ENCODE results near the gene RAB26.
A peak's percentile ranks its signal among the peaks of the same experiment; 100 is the strongest.

Gene RAB26

DNA sequence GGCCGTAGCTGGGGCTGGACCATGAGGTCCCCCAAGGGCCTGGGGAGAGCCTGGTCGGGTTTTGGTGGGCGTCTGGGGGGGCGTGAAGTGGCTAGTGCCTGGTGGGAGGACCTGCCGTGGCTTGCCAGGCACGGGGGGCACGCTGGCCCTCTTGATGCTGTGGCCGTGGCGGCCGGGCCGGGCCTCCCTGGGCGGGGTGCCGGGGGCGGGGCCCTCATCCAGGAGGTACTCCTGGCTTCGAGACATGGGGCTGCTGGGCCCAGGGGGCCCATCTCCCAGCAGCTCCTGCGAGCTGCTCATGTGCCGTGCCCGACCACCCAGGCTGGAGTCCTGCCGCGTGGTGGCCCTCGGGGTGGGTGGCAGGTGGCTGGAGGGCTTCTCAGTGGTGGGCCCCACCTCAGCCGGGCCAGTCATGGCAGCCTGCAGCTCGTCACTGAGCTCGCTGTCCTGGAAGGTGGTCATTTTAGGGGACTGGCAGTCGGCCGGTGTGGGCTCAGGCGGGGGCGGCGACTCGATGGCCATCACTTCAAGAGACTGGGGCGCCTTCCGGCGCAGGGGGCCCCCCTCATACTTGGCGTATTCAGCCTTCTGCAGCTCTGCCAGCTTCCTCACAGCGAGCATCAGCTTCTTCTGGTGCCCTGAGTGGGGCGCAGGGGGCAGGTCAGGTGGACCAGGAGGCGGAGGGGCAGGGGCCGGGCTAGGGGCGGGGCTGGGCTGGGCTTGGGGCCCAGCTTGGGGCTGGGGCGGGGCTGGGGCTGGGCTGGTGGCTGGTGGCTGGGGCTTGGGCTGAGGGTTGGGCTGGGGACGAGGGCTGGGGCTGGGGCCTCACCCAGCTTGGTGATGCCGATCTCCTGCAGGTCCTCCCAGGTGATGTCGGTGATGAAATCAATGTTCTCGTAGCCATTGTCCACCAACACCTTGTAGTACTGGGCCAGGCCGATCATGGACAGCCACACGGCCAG lies 32.8 kb downstream of the RAB26 start:
- DNase-seq: no peak

GRCh38 chr16:2181952-2182351 lies 33.5 kb downstream of the RAB26 start:
- DNase-seq: no peak

- no peak for DNase-seq
These were observed 35.2 kb downstream of the RAB26 start for GRCh38 chr16:2183671-2184070.

GRCh38 chr16:2184346-2184745 lies 35.9 kb downstream of the RAB26 start:
- no peak for DNase-seq

DNA sequence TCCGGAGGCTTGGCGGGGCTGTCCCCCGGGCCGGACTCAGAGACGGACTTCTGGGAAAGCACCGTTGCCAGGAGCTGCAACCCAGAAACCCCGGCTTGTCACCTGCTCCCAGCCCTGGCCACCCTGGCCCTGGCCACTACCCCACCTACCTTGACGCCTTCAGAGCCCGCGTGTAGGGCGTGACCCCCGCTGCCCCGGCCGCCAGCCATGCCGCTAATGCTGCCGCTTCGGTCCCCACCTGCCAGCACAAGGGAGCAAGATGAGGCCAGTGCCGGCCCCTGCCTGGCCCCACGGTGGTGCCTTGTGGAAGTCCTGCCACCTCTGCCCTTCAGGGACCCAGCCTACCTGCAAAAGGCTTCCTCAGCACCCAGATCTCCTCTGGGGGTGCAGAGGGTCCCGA lies 36.5 kb downstream of the RAB26 start:
- DNase-seq: no peak

DNA sequence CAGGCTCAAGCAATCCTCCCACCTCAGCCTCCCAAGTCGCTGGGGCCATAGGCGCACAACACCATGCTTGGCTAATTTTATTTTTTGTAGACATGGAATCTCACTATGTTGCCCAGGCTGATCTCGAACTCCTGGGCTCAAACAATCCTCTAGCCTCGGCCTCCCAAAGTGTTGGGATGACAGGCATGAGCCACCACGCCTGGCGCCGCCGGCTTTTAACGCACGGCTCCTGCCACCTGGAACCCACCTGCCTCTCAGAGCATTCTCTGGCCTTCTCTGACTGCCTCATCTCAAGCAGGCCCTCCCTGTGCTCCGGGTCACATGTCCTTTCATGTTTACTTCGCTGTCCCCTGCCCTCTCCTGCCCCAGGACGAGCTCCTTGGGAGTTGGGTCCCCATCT lies 37.6 kb downstream of the RAB26 start:
- DNase-seq: no peak

DNA sequence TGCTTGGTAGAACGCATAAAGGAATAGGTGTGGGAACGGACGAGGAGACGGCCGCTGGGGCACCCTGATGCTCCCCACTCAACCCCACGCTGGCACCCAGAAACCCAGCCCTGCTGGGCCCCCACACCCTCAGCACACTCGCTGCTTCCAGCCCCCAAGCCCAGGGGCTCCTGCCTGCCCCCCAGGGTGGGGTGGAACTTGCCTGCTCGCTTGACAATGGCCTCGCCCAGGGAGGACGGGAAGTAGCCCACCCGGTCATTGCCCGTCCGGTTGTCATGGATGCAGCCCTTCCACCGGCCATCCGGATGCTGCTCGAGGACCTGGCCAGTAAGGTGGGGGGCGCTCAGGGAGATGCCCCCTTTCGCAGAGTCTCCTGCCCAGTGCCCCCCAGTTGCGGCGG lies 38.1 kb downstream of the RAB26 start:
- DNase-seq: no peak

DNA sequence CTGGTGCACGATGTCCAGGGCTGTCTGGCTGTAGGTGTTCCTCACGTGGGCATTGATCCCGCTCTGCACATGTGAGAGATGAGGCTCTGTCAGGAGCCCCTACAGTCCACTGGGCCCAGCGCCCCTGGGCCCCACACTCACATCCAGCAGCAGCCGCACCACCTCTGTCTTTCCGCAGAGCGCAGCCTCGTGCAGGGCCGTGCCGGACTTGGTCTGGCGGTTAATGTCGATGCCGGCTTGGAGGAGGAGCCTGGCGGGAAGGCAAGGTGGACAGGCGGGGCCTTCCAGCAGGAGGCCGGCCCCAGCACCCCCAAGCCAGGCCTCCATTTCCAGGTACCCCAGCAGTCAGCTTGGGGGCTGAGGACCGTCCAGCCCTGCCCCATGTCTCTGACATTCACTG lies 38.8 kb downstream of the RAB26 start:
- no peak for DNase-seq

DNA sequence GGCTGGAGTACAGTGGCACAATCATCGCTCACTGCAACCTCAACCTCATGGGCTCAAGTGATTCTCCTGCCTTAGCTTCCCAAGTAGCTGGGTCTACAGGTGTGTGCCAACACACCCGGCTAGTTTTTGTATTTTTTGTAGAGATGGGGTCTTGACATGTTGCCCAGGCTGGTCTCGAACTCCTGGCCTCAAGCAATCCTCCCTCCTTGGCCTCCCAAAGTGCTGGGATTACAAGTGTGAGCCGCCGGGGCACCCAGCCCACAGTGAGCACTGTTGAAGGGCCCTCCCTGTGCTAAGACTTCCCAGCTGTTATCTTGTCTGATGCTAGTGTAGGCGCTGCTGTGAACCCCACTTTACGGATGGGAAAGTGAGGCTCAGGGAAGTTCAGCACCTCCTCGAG lies 40.0 kb downstream of the RAB26 start:
- DNase-seq: no peak

DNA sequence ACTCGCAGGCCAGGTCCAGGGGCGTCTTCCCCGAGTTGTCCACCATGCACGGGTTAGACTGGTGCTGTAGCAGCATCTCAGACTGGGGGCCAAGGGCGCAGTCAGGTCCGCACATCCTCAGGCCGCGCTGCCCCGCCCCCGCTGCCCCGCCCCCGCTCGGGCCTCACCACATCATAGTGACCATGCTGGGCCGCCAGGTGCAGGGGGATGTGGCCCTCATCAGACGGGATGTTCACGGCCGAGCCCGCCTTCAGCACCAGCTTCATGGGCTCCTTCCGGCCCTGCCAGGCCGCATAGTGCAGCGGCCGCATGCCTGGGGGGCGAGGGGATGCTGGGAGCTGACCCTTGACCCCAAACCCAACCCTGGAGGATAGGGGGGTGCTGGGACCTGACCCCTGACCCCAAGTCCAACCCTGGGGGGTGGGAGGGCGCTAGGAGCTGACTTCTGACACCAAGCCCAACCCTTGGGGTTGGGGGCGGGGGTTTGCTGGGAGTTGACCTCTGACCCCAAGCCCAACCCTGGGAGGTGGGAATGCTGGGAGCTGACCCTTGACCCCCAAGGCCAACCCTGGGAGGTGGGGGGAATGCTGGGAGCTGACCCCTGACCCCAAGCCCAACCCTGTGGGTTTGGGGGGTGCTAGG lies 40.9 kb downstream of the RAB26 start:
- no peak for DNase-seq

DNA sequence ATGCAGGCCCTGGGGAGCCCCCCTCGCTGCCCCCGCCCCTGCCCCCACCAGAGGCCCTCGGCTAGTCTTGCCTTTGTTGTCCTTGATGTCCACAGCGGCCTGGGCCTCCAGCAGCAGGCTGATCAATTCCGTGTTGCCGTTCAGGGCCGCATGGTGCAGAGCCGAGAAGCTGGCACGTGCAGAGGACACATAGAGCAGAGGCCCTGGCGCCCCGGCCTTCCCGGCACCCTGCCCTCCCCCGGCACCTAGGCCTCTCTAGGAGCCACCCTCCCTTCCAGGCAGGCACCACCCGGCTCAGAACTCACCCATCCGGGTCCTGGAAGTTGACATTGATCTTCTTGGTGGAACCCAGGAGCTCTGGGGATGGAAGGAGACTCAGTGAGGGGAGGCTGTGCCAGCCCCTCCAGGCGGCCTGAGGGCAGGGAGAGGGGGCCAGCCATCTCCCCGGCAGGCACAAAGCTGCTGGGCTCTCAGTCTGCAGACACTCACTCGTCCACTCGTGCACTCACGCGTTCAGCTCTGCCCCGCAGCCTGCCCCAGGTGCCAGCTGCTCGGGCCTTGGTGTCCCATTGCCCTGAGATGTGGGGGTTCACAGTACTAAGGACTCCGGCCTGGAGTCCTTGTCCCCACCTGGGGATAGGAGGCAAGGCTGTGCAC lies 41.7 kb downstream of the RAB26 start:
- no peak for DNase-seq

- no peak for DNase-seq
These were observed 42.4 kb downstream of the RAB26 start for GRCh38 chr16:2190659-2191445.

DNA sequence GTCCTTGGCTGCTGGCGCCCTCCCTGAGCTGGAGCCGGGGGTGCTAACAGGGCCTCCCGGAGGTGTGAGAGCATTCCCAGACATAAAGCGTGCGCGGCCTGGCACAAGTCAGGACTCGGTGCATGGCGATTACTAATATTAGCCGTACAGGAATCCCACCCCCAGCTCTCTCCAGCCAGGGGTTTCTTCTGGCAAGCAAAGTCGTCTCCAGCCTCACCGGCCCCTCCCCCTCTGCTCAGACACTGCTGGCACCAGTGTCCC lies 43.0 kb downstream of the RAB26 start:
- DNase-seq: no peak

DNA sequence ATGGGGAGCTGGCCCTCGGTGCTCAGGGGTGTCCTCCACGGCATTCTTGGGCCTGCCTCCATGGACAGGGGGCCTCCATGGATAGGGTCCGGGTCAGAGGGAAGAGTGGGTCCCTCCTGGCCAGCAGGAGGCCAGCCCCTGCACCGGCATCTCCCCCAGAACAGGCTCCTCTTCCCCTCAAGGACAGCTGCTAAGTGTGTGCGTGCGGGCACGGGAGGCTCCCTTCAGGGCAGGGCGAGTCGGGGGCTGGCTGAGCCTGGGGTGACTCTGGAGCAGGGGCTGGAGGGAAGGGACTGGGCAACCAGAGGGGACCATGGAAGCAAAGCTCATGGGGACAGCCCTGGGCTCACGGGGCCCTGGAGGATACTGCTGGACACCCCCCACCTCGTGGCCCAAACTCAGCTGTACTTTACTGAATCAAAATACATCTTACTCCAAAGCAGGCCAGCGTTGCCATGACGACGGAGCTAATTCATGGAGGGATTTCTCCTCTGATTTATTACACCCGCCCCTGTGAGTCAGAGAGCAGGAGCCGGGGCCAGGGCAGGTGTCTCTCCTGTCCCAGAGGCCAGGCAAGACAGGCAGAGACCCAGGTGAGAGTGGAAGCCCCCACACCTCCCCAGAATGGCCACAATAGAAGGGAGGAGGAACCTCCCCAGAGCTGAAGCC lies 45.9 kb downstream of the RAB26 start:
- peak; percentile 47 for DNase-seq

GRCh38 chr16:2194852-2195321 lies 46.5 kb downstream of the RAB26 start:
- peak; percentile 49 for DNase-seq

GRCh38 chr16:2195322-2196161 lies 47.1 kb downstream of the RAB26 start:
- no peak for DNase-seq

- DNase-seq: no peak
These were observed 47.9 kb downstream of the RAB26 start, which contains the start of gene CASKIN1 for GRCh38 chr16:2196162-2196980. Gene CASKIN1, minus strand, starts transcription at chr16:2196605. Its CDS starts 173 bp downstream, at chr16:2196432.

GRCh38 chr16:2196981-2197511 lies 48.6 kb downstream of the RAB26 start:
- DNase-seq: no peak

- DNase-seq: no peak
These were observed 49.3 kb downstream of the RAB26 start for GRCh38 chr16:2197765-2198164.

- DNase-seq: no peak
These were observed 49.9 kb downstream of the RAB26 start for GRCh38 chr16:2198283-2198682.

All from COR-L47 (cell line).